ENCODE results near the gene HSD17B1. TPM values are rescaled to one million over a fixed set of nuclear protein-coding genes. Genes with fewer than 3 reads are reported as not detected.

The HSD17B1 gene
- total and polyA plus RNA-seq, 2 of the 13 experiments (the other 11 are each of a cell fraction or from before 2014, with no cell fraction given): 0.54 to 0.93 TPM

DNA sequence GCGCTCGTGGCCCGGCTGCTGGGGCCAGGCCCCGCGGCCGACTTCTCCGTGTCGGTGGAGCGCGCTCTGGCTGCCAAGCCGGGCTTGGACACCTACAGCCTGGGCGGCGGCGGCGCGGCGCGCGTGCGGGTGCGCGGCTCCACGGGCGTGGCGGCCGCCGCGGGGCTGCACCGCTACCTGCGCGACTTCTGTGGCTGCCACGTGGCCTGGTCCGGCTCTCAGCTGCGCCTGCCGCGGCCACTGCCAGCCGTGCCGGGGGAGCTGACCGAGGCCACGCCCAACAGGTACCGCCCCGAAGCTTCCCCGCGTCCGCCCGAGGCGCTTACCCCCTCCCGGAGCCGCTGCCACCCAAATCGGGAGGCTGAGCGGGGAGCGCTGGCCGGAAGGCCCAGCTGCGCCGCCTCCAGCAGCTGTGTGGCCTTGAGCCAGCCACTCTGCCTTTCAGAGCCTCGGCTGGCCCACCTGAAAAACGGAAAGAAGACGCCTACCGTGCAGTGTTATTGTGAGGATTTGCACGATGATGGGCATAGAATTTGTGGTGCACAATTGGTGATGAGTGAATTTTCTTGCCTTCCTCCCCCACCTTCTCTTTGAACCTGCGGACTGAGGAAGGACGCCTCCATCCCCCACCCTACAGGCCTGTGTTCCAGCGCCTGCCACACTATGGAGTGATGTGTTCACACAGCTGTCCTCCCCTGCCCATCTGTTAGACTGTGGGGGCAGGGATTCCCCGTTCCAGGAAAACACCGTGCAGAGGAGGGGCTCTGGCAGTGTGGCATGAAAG, 16.2 kb upstream of the HSD17B1 start (continued):
- TF ChIP-seq, protein P1, sequence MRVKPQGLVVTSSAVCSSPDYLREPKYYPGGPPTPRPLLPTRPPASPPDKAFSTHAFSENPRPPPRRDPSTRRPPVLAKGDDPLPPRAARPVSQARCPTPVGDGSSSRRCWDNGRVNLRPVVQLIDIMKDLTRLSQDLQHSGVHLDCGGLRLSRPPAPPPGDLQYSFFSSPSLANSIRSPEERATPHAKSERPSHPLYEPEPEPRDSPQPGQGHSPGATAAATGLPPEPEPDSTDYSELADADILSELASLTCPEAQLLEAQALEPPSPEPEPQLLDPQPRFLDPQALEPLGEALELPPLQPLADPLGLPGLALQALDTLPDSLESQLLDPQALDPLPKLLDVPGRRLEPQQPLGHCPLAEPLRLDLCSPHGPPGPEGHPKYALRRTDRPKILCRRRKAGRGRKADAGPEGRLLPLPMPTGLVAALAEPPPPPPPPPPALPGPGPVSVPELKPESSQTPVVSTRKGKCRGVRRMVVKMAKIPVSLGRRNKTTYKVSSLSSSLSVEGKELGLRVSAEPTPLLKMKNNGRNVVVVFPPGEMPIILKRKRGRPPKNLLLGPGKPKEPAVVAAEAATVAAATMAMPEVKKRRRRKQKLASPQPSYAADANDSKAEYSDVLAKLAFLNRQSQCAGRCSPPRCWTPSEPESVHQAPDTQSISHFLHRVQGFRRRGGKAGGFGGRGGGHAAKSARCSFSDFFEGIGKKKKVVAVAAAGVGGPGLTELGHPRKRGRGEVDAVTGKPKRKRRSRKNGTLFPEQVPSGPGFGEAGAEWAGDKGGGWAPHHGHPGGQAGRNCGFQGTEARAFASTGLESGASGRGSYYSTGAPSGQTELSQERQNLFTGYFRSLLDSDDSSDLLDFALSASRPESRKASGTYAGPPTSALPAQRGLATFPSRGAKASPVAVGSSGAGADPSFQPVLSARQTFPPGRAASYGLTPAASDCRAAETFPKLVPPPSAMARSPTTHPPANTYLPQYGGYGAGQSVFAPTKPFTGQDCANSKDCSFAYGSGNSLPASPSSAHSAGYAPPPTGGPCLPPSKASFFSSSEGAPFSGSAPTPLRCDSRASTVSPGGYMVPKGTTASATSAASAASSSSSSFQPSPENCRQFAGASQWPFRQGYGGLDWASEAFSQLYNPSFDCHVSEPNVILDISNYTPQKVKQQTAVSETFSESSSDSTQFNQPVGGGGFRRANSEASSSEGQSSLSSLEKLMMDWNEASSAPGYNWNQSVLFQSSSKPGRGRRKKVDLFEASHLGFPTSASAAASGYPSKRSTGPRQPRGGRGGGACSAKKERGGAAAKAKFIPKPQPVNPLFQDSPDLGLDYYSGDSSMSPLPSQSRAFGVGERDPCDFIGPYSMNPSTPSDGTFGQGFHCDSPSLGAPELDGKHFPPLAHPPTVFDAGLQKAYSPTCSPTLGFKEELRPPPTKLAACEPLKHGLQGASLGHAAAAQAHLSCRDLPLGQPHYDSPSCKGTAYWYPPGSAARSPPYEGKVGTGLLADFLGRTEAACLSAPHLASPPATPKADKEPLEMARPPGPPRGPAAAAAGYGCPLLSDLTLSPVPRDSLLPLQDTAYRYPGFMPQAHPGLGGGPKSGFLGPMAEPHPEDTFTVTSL (CRISPR knock-in tag; IDR thresholded peaks at IDR 0.05; ENCODE audit: borderline replicate concordance): peak; percentile 55; the same call in 1 of the 2 replicates
- peak; percentile 81 for TF ChIP-seq ELF3 (CRISPR knock-in tag; IDR thresholded peaks at IDR 0.05)
- TF ChIP-seq, protein P2, sequence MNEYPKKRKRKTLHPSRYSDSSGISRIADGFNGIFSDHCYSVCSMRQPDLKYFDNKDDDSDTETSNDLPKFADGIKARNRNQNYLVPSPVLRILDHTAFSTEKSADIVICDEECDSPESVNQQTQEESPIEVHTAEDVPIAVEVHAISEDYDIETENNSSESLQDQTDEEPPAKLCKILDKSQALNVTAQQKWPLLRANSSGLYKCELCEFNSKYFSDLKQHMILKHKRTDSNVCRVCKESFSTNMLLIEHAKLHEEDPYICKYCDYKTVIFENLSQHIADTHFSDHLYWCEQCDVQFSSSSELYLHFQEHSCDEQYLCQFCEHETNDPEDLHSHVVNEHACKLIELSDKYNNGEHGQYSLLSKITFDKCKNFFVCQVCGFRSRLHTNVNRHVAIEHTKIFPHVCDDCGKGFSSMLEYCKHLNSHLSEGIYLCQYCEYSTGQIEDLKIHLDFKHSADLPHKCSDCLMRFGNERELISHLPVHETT (CRISPR knock-in tag; conservative IDR thresholded peaks at IDR 0.05): peak; percentile 82
- TF ChIP-seq, protein P3, sequence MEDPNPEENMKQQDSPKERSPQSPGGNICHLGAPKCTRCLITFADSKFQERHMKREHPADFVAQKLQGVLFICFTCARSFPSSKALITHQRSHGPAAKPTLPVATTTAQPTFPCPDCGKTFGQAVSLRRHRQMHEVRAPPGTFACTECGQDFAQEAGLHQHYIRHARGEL (CRISPR knock-in tag; IDR thresholded peaks at IDR 0.05): no peak; the same call in 1 of the 2 replicates
- TF ChIP-seq, protein P4, sequence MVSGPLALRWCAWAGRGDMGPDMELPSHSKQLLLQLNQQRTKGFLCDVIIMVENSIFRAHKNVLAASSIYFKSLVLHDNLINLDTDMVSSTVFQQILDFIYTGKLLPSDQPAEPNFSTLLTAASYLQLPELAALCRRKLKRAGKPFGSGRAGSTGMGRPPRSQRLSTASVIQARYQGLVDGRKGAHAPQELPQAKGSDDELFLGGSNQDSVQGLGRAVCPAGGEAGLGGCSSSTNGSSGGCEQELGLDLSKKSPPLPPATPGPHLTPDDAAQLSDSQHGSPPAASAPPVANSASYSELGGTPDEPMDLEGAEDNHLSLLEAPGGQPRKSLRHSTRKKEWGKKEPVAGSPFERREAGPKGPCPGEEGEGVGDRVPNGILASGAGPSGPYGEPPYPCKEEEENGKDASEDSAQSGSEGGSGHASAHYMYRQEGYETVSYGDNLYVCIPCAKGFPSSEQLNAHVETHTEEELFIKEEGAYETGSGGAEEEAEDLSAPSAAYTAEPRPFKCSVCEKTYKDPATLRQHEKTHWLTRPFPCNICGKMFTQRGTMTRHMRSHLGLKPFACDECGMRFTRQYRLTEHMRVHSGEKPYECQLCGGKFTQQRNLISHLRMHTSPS (CRISPR knock-in tag; IDR thresholded peaks at IDR 0.05; ENCODE audit: low read depth): peak; percentile 89; the same call in 1 of the 2 replicates
- peak; percentile 35; the same call in 1 of the 2 replicates for TF ChIP-seq ZSCAN21 (CRISPR knock-in tag; IDR thresholded peaks at IDR 0.05; ENCODE audit: borderline replicate concordance)
- TF ChIP-seq TSC22D2 (CRISPR knock-in tag; IDR thresholded peaks at IDR 0.05; ENCODE audit: borderline replicate concordance): peak; percentile 90; the same call in 1 of the 2 replicates
- TF ChIP-seq PRMT3 (CRISPR knock-in tag; IDR thresholded peaks at IDR 0.05; ENCODE audit: borderline replicate concordance, low read depth): no peak; the same call in 1 of the 2 replicates
- 0 out of 2 replicates have a peak, but pooled peaks have one; percentile 53 for TF ChIP-seq ZNF446 (CRISPR knock-in tag; IDR thresholded peaks at IDR 0.05)
- TF ChIP-seq, protein P5, sequence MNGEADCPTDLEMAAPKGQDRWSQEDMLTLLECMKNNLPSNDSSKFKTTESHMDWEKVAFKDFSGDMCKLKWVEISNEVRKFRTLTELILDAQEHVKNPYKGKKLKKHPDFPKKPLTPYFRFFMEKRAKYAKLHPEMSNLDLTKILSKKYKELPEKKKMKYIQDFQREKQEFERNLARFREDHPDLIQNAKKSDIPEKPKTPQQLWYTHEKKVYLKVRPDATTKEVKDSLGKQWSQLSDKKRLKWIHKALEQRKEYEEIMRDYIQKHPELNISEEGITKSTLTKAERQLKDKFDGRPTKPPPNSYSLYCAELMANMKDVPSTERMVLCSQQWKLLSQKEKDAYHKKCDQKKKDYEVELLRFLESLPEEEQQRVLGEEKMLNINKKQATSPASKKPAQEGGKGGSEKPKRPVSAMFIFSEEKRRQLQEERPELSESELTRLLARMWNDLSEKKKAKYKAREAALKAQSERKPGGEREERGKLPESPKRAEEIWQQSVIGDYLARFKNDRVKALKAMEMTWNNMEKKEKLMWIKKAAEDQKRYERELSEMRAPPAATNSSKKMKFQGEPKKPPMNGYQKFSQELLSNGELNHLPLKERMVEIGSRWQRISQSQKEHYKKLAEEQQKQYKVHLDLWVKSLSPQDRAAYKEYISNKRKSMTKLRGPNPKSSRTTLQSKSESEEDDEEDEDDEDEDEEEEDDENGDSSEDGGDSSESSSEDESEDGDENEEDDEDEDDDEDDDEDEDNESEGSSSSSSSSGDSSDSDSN (CRISPR knock-in tag; IDR thresholded peaks at IDR 0.05): peak; percentile 97
- TF ChIP-seq, protein P6, sequence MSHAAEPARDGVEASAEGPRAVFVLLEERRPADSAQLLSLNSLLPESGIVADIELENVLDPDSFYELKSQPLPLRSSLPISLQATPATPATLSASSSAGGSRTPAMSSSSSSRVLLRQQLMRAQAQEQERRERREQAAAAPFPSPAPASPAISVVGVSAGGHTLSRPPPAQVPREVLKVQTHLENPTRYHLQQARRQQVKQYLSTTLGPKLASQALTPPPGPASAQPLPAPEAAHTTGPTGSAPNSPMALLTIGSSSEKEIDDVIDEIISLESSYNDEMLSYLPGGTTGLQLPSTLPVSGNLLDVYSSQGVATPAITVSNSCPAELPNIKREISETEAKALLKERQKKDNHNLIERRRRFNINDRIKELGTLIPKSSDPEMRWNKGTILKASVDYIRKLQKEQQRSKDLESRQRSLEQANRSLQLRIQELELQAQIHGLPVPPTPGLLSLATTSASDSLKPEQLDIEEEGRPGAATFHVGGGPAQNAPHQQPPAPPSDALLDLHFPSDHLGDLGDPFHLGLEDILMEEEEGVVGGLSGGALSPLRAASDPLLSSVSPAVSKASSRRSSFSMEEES (CRISPR knock-in tag; IDR thresholded peaks at IDR 0.05): peak; percentile 62
- no peak for TF ChIP-seq EZH2 (conservative IDR thresholded peaks at IDR 0.05; ENCODE audit: low read depth, low read length)
- peak; percentile 57 for TF ChIP-seq PHF20 (CRISPR knock-in tag; IDR thresholded peaks at IDR 0.05)
- no peak for TF ChIP-seq JARID2 (CRISPR knock-in tag; IDR thresholded peaks at IDR 0.05; ENCODE audit: insufficient replicate concordance)
